Measurements from ENCODE around the gene PPM1L.

The PPM1L gene

GRCh38 chr3:160857476-160858119 lies 101.6 kb downstream of the PPM1L start:
- DNase-seq, result no peak

DNA sequence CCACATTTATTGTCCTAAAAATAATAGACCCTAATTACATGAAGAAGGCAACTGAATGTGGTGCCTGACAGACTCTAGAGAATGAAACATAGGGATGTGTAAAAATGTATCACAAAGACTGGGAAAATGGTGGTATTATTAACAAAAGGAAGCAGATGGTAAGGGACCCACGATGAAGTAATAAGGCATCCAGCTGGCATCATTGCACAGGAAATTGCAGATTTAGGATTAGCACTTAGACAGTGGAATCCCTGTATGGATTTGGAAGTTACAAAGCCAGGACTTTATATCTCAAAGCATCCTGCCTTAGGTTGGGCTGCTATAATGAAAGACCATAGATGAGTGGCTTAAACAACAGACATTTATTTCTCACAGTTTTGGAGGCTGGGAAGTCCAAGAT lies 104.3 kb downstream of the PPM1L start:
- DNase-seq, result no peak

- DNase-seq, result no peak
Measured at GRCh38 chr3:160869825-160870224, 113.8 kb downstream of the PPM1L start.

GRCh38 chr3:160870327-160870726 lies 114.3 kb downstream of the PPM1L start:
- no peak for DNase-seq

GRCh38 chr3:160874736-160875135 lies 118.7 kb downstream of the PPM1L start:
- DNase-seq, result no peak

DNA sequence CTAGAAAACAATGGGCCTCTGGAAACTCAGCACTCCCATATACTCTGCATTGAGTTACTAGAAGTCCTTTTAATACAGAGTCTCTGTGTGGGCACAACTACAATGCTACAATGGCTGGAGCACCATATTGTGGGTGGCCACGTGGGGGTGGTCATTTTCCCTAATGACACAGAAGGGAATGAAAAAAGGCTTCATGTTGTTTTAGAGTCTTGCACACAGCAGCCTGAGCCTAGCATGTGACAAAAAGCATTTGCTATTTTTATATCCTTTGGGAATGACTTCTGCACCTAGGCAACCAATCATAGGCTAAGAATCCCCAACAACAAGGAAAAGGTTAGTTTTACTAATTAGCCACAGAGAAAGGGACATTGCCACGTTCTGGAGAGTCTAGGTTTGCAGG lies 120.6 kb downstream of the PPM1L start:
- no peak for DNase-seq

GRCh38 chr3:160879859-160880258 lies 123.8 kb downstream of the PPM1L start:
- no peak for DNase-seq

GRCh38 chr3:160883373-160883772 lies 127.3 kb downstream of the PPM1L start:
- DNase-seq, result no peak

DNA sequence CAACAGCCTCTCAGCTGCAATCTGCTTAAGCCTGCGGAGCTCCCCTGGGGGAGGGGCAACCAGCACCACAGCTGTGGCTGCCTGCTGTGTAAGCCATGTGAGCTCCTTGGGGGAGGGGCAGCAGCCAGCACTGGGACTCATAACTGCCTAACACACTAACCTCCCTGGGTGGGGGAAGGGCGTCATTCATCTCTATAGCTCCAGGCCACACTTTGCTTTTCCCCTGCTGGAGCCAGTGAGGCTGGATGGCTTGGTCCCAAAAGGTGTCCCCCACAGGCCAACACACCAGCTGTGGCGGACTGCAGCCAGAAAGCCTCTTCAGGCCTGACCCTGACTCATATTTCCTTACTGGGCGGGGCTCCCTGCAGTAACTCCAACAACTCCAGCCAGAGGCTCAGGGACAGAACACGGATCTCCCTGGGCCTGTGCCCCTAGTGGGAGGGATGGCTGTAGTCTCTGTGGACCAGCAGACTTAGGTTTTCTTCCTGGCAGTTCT lies 129.8 kb downstream of the PPM1L start:
- no peak for DNase-seq

DNA sequence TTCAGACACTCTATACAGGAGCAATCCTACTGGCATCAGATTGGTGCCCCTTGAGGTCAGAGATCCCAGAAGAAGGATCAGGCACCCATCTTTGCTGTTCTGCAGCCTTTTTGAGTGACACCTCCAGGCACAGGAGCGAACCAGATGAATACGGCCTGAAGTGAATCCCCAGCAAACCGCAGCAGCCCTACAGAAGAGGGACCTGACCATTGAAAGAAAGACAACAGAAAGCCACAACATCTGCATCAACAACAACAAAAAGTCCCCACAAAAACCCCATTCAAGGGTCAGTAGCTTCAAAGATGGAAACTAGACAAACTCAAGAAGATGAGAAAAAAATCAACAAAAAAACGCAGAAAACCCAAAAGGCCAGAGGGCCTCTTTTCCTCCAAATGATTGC lies 130.4 kb downstream of the PPM1L start:
- no peak for DNase-seq

DNA sequence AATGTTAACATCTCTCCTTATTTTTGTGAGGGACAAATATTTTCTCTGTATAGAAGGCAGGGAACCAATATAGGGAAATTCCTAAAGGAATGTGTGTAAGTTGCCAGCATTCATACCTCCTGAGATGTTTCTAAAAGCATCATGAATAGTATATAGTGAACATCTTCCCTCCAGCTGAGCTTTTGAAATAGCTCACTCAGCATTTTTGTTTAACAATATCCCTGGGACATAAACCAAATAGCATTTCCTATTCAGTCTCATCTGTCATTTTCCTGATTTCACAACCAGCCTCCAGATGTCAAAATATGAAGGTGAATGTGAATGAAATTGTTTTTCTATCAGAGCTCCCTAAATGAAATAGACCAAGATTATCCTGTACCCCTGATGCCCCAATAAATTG lies 137.2 kb downstream of the PPM1L start:
- DNase-seq, result no peak

DNA sequence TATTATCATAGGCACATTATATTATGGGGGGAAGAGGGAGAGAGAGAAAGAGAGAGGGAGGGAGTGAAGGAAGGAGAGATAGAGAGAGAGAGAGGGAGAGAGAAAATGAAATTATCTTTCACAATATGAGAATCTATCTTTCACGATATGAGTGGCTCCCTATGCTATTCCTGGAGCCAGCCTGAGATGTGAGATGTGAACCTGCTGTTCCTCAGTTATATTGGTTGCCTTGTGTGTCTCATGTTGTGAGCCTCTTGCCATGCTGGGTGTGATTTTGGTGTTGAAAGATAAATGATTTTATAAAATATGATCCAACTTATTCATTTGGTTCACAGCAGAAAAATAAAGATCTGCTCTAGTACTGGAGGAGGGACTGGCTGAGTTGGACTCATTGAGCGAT lies 148.7 kb downstream of the PPM1L start:
- no peak for DNase-seq

DNA sequence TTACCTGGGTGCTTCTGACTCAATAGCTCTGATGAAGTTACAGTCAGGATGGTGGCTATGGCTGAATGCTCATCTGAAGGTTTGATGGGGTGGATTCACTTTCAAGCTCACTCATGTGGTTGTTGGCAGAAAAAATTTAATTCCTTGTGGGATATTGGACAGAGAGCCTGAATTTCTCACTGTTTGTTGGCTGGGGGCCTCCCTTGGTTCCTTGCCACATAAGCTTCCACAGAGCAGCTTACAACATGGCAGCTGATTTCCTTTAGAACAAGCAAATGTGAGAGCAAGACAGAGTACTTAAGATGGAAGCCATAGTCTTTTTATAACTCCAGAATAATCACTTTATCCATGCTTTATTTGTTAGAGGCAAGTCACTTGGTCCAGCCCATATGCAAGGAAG lies 150.6 kb downstream of the PPM1L start:
- no peak for DNase-seq

GRCh38 chr3:160909917-160910316 lies 153.9 kb downstream of the PPM1L start:
- no peak for DNase-seq

DNA sequence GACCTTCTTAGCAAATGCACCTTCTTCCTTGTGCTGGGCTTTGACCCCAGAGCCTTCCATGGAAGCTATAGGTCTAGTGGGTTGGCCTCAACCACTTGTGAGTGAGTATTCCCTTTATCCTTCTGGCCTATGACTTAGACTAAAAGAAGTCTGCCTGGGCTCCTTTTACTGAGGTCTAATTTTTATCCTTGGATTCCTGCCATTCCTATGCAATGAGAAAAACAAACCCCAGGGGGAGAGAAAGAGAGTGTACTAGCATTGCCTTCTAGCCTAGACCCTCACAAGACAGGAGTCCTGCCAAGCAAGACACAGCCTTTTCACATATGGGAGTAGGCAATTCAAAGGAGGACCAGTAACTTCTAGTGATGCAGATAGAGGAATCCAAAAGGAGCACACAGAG lies 155.4 kb downstream of the PPM1L start:
- DNase-seq, result no peak

DNA sequence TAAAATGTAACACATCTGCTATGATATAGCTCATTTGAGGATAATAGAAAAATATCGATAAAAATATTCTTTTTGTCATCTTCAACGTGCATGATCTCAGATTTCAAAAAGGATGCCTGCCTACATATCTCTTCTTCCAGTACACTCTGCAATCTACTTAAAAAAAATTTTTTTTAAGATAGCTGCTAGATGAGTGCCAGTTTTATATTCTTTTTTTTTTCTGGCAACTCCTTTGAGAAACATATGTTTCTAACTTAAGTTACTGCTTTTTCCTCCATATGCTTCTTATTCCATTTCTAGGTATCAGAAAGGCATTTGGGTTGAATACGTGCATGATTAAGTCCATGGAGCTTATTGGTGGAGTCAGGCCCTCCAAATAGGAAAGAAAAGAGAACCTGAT lies 160.4 kb downstream of the PPM1L start:
- no peak for DNase-seq

GRCh38 chr3:160919942-160920341 lies 163.9 kb downstream of the PPM1L start:
- no peak for DNase-seq

DNA sequence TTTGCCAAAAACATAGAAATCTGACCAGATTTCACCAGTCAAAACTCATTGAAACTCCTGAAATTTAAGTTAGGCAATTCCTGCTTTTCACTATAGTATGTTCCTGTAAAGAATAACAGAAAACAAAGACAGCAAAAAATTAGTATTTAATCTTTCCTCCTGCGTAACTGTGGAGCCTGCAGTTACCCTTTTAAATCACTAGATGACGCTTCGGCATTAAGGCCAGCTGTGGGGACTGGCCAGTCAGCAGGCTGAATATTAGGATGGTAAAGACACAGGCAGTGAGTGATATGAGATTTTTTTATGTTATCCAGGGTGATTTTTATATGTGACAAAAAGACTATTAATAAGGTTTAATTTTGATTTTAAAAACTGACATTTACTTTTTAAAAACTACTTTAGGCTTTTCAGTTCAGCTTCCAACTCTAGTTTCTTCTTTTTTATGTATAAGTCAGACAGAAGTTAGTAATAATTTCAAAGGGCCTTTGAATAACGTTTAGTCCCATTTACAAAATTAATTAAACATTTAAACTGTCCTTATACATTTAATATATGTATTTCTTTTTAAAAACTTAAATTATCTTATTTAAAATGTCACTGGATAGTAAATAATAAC lies 165.1 kb downstream of the PPM1L start:
- DNase-seq, result no peak

- DNase-seq, result no peak
Measured at GRCh38 chr3:160924776-160925175, 168.7 kb downstream of the PPM1L start.

DNA sequence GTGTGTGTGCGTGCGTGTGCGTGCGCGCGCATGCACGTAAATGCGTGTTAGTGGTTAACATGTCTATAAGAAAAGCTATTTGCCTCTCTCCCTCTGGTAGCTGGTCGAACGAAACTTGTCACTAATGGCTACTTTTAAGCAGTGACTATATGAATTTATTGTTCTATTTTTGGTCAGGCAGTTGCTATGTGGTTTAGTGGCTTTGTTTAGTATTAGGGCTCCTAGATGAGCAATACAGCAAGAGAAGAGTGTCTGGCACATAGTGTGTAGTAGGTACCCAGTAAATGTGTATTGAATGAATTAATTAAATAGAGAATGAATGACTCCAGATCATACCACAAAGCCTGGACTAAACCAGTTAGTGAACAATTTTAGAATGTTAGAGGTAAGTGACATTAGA lies 171.6 kb downstream of the PPM1L start:
- DNase-seq, result no peak

GRCh38 chr3:160928183-160928726 lies 172.2 kb downstream of the PPM1L start:
- no peak for DNase-seq

DNA sequence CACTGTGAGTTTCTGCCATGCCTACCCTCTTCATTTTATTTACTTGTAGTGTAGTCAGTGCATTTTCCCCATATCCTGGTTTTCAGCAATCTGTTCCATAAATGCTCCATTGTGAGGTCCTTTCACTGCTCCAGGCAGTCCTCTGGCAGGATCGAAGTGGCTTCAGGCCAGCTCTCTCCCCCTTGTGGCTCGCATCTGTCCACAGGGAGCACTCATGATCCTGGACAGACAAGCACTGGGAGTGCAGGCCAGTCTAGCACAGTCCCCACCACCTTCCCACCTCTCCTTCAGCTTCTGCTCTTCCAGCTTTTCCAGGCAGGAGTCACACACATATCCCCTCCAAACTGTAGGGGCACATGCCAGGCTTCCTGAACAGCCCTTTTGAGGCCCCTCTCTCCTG lies 173.6 kb downstream of the PPM1L start:
- no peak for DNase-seq

DNA sequence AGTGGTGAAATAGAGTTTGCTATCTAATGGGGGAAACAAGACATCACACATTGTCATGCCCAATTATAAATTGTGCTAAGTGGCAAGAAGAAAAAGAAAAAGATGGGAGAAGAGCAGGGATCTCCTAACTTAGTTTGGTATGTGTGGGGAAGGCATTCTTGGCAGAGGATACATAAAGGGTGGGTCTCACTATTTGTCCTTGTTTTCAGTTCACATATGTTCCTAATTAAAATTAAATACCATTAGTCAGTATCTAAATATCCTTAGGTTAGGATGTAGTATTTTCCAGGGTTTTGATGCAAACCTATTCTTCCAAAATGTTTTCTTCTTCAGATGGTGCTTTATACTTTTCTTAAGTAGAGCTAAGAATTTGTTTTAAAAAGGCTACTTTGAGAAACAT lies 175.4 kb downstream of the PPM1L start:
- no peak for DNase-seq

GRCh38 chr3:160935413-160936095 lies 179.5 kb downstream of the PPM1L start:
- no peak for DNase-seq

All from CD4-positive, alpha-beta T cell treated with Interferon alpha-2 for 1 hour (primary cell).